Esophagus squamous epithelium (tissue), 5 donors: ENCODE data around the gene SH3GL3. TPM values are rescaled to one million over a fixed set of nuclear protein-coding genes. Genes with fewer than 3 reads are reported as not detected.

Experiments
- DNase-seq: peaks from one replicate; lab custom pipeline; 2025; lab: John Stamatoyannopoulos, UW
- H3K27ac ChIP-seq, 4 donors: fragments of 200-600 bp; sonication (generic); one replicate each; pipeline ENCODE4 v1.5.1; 2016 to 2019; ENCODE audit warnings: mild to moderate bottlenecking in 1 of 4
- H3K27me3 ChIP-seq, 4 donors: fragments of 200-600 bp; sonication (generic); 1 replicate in 3 of 4; 2 replicates in 1 of 4; pipeline versions ENCODE4 v1.5.1 to v1.6.0; 2017 to 2021; ENCODE audit warnings: antibody characterized with exemption in 1 of 4
- H3K36me3 ChIP-seq, 3 donors: fragments of 200-600 bp; sonication (generic); one replicate each; pipeline ENCODE4 v1.5.1; 2016 to 2019
- H3K4me1 ChIP-seq, 3 donors: fragments of 200-600 bp; sonication (generic); one replicate each; pipeline ENCODE4 v1.5.1; 2017 to 2019
- H3K4me3 ChIP-seq, 4 donors: fragments of 200-600 bp; sonication (generic); 1 replicate in 3 of 4; 2 replicates in 1 of 4; pipeline ENCODE4 v1.5.1; 2016 to 2019; ENCODE audit warnings: mild to moderate bottlenecking in 2 of 4, moderate library complexity in 1 of 4
- H3K9me3 ChIP-seq, 3 donors: fragments of 200-600 bp; sonication (generic); one replicate each; pipeline ENCODE4 v1.5.1; 2016 to 2019
- CTCF ChIP-seq, 6 experiments: fragments of 450-650 bp in 4 of 6; fragments of 200-600 bp in 2 of 6; sonication (generic) in 2 of 6; IDR thresholded peaks; one replicate each; pipeline ENCODE4 v1.5.1; 2016 to 2019; ENCODE audit warnings: antibody characterized with exemption in 6 of 6, mild to moderate bottlenecking in 4 of 6, moderate library complexity in 4 of 6
- POLR2A ChIP-seq, 4 donors: fragments of 450-650 bp; IDR thresholded peaks; one replicate each; pipeline ENCODE4 v1.6.1; 2017; ENCODE audit warnings: antibody characterized with exemption in 4 of 4, mild to moderate bottlenecking in 4 of 4, moderate library complexity in 3 of 4
- WGBS, 2 donors: methylation state at CpG; one replicate each; pipeline ENCODE4 v1.1.5; 2018; 5-methylcytosine and 5-hydroxymethylcytosine counted together
- intact Hi-C: fragments of 100-400 bp; cut with DNase I; formaldehyde crosslinking; loops from one replicate; pipeline ENCODE4 v1.15.0; 2022
- total RNA-seq, 4 donors: library from RNA; depleted of rRNA; stranded (reverse); fragments of >200 nt; gene quantifications; one replicate each; pipeline ENCODE4 v1.1.0, GENCODE V29; 2016
- donor health status: DM: yes; HTN: yes; CAD: no.

Gene SH3GL3
- total RNA-seq, 4 donors from 2014 or later = 0.57 to 5.7 (median 2.1) TPM

- Histone ChIP-seq H3K4me3 (no peak overlapping the region), H3K4me1 (no peaks in the 10 kb centered on the region), H3K27ac (no peak overlapping the region), H3K36me3 (no peaks in the 10 kb centered on the region), H3K9me3 (no peaks in the 10 kb centered on the region), H3K27me3 (no peaks in the 10 kb centered on the region)
- no peak for DNase-seq
- intact Hi-C loops = no loop called here
- TF ChIP-seq POLR2A (IDR thresholded peaks at IDR 0.05) = no peak
- no peak for TF ChIP-seq CTCF (IDR thresholded peaks at IDR 0.05)
- WGBS, 2 donors = 72 to 75% methylated on average over 3 of the region's 3 CpGs
Observed at GRCh38 chr15:83458381-83458780, 11.2 kb downstream of the SH3GL3 start.

GRCh38 chr15:83462026-83462425 is 14.9 kb downstream of the SH3GL3 start:
- H3K27ac ChIP-seq = no peak overlapping the region
- WGBS, 2 donors = 67 to 79% methylated on average over 3 of the region's 3 CpGs
- H3K4me1 ChIP-seq = no peaks in the 10 kb centered on the region
- no peak overlapping the region for H3K4me3 ChIP-seq
- intact Hi-C loops = no loop called here
- no peak for DNase-seq
- no peaks in the 10 kb centered on the region for H3K36me3 ChIP-seq
- TF ChIP-seq POLR2A (IDR thresholded peaks at IDR 0.05) (no peak), CTCF (IDR thresholded peaks at IDR 0.05) (no peak)
- no peaks in the 10 kb centered on the region for H3K27me3 ChIP-seq
- no peaks in the 10 kb centered on the region for H3K9me3 ChIP-seq

GRCh38 chr15:83462953-83463433 is 15.9 kb downstream of the SH3GL3 start:
- Histone ChIP-seq H3K9me3 (no peaks in the 10 kb centered on the region), H3K4me1 (no peaks in the 10 kb centered on the region), H3K36me3 (no peaks in the 10 kb centered on the region), H3K27me3 (no peaks in the 10 kb centered on the region), H3K27ac (no peak overlapping the region), H3K4me3 (no peak overlapping the region)
- TF ChIP-seq CTCF (IDR thresholded peaks at IDR 0.05) = no peak
- TF ChIP-seq POLR2A (IDR thresholded peaks at IDR 0.05) = no peak
- WGBS, 2 donors = 38 to 46% methylated on average over 4 of the region's 4 CpGs
- intact Hi-C loops = no loop called here
- DNase-seq = no peak

- Histone ChIP-seq H3K36me3 (no peaks in the 10 kb centered on the region), H3K27me3 (no peaks in the 10 kb centered on the region), H3K27ac (no peak overlapping the region), H3K4me1 (no peaks in the 10 kb centered on the region), H3K9me3 (no peaks in the 10 kb centered on the region), H3K4me3 (no peak overlapping the region)
- DNase-seq = no peak
- no peak for TF ChIP-seq POLR2A (IDR thresholded peaks at IDR 0.05)
- no peak for TF ChIP-seq CTCF (IDR thresholded peaks at IDR 0.05)
- intact Hi-C loops = no loop called here
Observed at GRCh38 chr15:83470887-83471286, 23.7 kb downstream of the SH3GL3 start.

GRCh38 chr15:83471307-83471866 is 24.2 kb downstream of the SH3GL3 start:
- Histone ChIP-seq H3K27me3 (no peaks in the 10 kb centered on the region), H3K36me3 (no peaks in the 10 kb centered on the region), H3K27ac (no peak overlapping the region), H3K4me3 (no peak overlapping the region), H3K9me3 (no peaks in the 10 kb centered on the region), H3K4me1 (no peaks in the 10 kb centered on the region)
- TF ChIP-seq POLR2A (IDR thresholded peaks at IDR 0.05) = no peak
- no peak for TF ChIP-seq CTCF (IDR thresholded peaks at IDR 0.05)
- 82 to 100% methylated on average over 1 of the region's 1 CpG for WGBS, 2 donors
- DNase-seq = no peak
- intact Hi-C loops = no loop called here
